HEK293 (cell line): Measurements from ENCODE around the gene RSPRY1.

ENCODE experiments used
- CTCF ChIA-PET: fragments of 350-600 bp; formaldehyde crosslinking; extraction: SDS; loops from one replicate; lab custom pipeline; 2021; ENCODE audit warnings: antibody characterized with exemption; lab: Yijun Ruan, JAX
- POLR2A ChIA-PET: fragments of 300-600 bp; formaldehyde crosslinking; extraction: SDS; loops from one replicate; lab custom pipeline; 2020; ENCODE audit warnings: antibody characterized with exemption, inconsistent platforms; lab: Yijun Ruan, JAX
- H3K27ac ChIP-seq: fragments of 200-500 bp; sonication (Bioruptor generic); 2 replicates; pipeline ENCODE4 v1.5.1; 2014; ENCODE audit warnings: low read depth, low read length, control low read depth, inconsistent platforms; ENCODE audit errors: extremely low read depth
- H3K36me3 ChIP-seq, 2 experiments: fragments of 200-500 bp in 1 of 2; sonication (Bioruptor generic) in 1 of 2; 1 replicate in 1 of 2; 2 replicates in 1 of 2; pipeline ENCODE4 v1.5.1; 2014 to 2017; ENCODE audit warnings: inconsistent platforms in 2 of 2, low read length in 2 of 2; ENCODE audit not compliant: control insufficient read depth in 2 of 2, insufficient read depth in 1 of 2
- H3K4me1 ChIP-seq: fragments of 200-500 bp; sonication (Bioruptor generic); 2 replicates; pipeline ENCODE4 v1.5.1; 2014; ENCODE audit warnings: mild to moderate bottlenecking, low read length, inconsistent platforms; ENCODE audit not compliant: control insufficient read depth, insufficient read depth
- H3K4me3 ChIP-seq: 2 replicates; pipeline ENCODE4 v1.5.1; 2011; ENCODE audit warnings: low read depth, mild to moderate bottlenecking, control low read depth, low read length, moderate library complexity
- H3K9me3 ChIP-seq: fragments of 200-500 bp; sonication (Bioruptor generic); 2 replicates; pipeline ENCODE4 v1.5.1; 2014; ENCODE audit warnings: low read depth, low read length, inconsistent platforms; ENCODE audit not compliant: control insufficient read depth, insufficient read depth
- GLI4 ChIP-seq: fragments of 450-650 bp; formaldehyde crosslinking; IDR thresholded peaks from 2 replicates; pipeline ENCODE4 v1.5.1; 2016; ENCODE audit warnings: missing biosample characterization, missing genetic modification characterization
- SALL2 ChIP-seq: fragments of 450-650 bp; formaldehyde crosslinking; IDR thresholded peaks from 2 replicates; pipeline ENCODE4 v1.5.0; 2017; ENCODE audit warnings: missing biosample characterization, mild to moderate bottlenecking, missing genetic modification characterization, borderline replicate concordance
- ZFP69B ChIP-seq: fragments of 450-650 bp; formaldehyde crosslinking; IDR thresholded peaks from 2 replicates; pipeline ENCODE4 v1.5.1; 2016; ENCODE audit warnings: missing biosample characterization, missing genetic modification characterization
- ZNF146 ChIP-seq: fragments of 450-650 bp; formaldehyde crosslinking; IDR thresholded peaks from 2 replicates; pipeline ENCODE4 v1.5.1; 2016; ENCODE audit warnings: missing biosample characterization, missing genetic modification characterization
- ZNF19 ChIP-seq: fragments of 450-650 bp; formaldehyde crosslinking; IDR thresholded peaks from 2 replicates; pipeline ENCODE4; 2016; ENCODE audit warnings: missing biosample characterization, missing genetic modification characterization, low read depth
- ZNF202 ChIP-seq: fragments of 450-650 bp; formaldehyde crosslinking; IDR thresholded peaks from 2 replicates; pipeline ENCODE4 v1.5.1; 2016; ENCODE audit warnings: missing biosample characterization, missing genetic modification characterization, borderline replicate concordance
- ZNF23 ChIP-seq: fragments of 450-650 bp; formaldehyde crosslinking; IDR thresholded peaks from 2 replicates; pipeline ENCODE4 v1.5.1; 2016; ENCODE audit warnings: missing biosample characterization, missing genetic modification characterization, borderline replicate concordance
- ZNF24 ChIP-seq: fragments of 450-650 bp; formaldehyde crosslinking; IDR thresholded peaks from 2 replicates; pipeline ENCODE4 v1.5.1; 2016; ENCODE audit warnings: missing biosample characterization, missing genetic modification characterization
- ZNF596 ChIP-seq: fragments of 450-650 bp; IDR thresholded peaks from 2 replicates; pipeline ENCODE4 v1.5.0; 2018; ENCODE audit warnings: missing biosample characterization, mild to moderate bottlenecking, missing genetic modification characterization, moderate library complexity
- ZNF600 ChIP-seq: fragments of 450-650 bp; formaldehyde crosslinking; IDR thresholded peaks from 2 replicates; pipeline ENCODE4 v1.5.1; 2016; ENCODE audit warnings: missing biosample characterization, missing genetic modification characterization
- ZNF677 ChIP-seq: fragments of 450-650 bp; IDR thresholded peaks from 2 replicates; pipeline ENCODE4 v1.5.0; 2018; ENCODE audit warnings: missing biosample characterization, mild to moderate bottlenecking, missing genetic modification characterization, moderate library complexity
- TF ChIP-seq, protein P1 (sequence below): fragments of 450-650 bp; formaldehyde crosslinking; IDR thresholded peaks from 2 replicates; pipeline ENCODE4 v1.5.1; 2016; ENCODE audit warnings: missing biosample characterization, missing genetic modification characterization
- TF ChIP-seq, protein P2 (sequence below): fragments of 450-650 bp; formaldehyde crosslinking; IDR thresholded peaks from 2 replicates; pipeline ENCODE4 v1.5.1; 2016; ENCODE audit warnings: missing biosample characterization, missing genetic modification characterization, low read depth
- TF ChIP-seq, protein P3 (sequence below): fragments of 450-650 bp; formaldehyde crosslinking; conservative IDR thresholded peaks from 2 replicates; pipeline ENCODE4 v1.5.1; 2016; ENCODE audit warnings: low read depth, missing biosample characterization, missing genetic modification characterization
- TF ChIP-seq, protein P4 (sequence below): fragments of 450-650 bp; formaldehyde crosslinking; IDR thresholded peaks from 2 replicates; pipeline ENCODE4 v1.5.1; 2016; ENCODE audit warnings: missing biosample characterization, missing genetic modification characterization
- TF ChIP-seq, protein P5 (sequence below): fragments of 450-650 bp; formaldehyde crosslinking; IDR thresholded peaks from 2 replicates; pipeline ENCODE4 v1.5.1; 2017; ENCODE audit warnings: missing biosample characterization, missing genetic modification characterization

The RSPRY1 gene

DNA sequence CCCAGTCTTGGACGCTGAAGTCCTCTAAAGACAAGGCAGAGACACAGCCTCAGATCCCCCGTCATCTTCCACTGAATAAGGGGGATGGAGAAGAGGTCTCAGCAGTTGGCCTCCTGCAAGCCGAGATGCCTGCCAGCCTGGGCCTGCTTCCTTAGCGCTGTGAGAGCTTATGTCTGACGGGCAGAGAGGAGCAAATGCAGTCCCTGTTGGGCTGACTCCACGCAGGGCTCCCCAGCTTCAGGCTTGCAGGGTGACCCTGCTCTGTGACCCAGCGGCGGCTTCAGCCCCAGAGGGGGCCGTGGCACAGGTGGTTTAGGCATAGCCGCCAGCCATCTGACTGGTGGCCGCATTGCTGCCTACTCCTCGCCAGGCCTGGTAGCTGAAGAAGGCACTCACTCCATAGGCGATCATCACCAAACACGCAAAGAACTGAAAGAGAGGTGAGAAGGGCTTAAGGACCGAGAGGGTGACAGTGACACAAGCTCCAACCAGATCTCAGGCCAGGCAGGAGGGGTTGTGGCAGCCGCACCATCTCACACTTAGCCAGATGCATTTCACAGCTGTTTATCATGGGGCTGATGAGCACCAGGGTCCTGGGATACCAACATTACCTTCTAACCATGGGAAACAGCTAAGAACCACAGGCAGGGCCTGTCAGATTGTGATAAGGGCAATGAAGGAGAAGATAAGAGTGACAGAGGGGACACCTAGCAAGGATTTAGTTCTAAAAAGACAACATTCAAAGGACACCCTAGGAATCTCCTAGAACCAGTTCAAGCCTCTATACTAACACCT is 70.7 kb downstream of the RSPRY1 start:
- no peak overlapping the region for H3K27ac ChIP-seq
- POLR2A ChIA-PET: no interaction called here

DNA sequence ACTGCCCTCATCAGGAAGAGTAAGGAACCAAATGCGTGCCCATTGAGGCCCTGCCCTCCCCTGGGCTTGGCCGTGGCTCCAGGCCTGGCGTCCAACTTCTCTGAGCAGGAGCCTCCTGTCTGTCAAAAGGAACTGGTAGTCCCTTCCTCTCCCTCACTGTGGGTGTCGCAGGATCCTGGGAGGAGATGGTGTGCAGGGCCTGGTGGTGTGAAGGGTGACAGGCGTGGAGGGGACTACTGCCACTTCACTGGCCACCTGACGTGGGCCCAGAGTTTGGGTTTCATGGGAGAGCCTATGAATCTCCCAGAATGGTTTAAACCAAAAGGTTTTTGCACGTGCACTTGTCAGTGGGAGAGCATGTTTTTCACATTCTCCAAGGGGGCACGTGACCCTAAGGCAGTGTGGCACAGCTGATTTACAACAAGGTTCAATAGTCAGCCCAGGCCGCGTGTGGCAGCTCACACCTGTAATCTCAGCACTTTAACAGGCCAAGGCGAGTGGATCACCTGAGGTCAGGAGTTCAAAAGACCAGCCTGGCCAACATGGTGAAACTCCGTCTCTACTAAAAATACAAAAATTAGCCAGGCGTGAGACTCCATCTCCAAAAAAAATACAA is 71.4 kb downstream of the RSPRY1 start:
- no peak overlapping the region for H3K4me3 ChIP-seq
- ChIA-PET CTCF (no interaction called here), POLR2A (no interaction called here)
- no peaks in the 10 kb centered on the region for H3K9me3 ChIP-seq
- H3K36me3 ChIP-seq: peaks cover 0 to 30% of the 10 kb centered on the region in 2 experiments; a peak in 2 of 3 replicates
- H3K4me1 ChIP-seq: no peaks in the 10 kb centered on the region
- no peak overlapping the region for H3K27ac ChIP-seq
- TF ChIP-seq ZNF23 (no peak), GLI4 (tag by site-specific recombination) (no peak), ZNF202 (no peak), ZNF600 (no peak), SALL2 (no peak), ZNF146 (tag by site-specific recombination) (no peak), ZNF19 (no peak), ZNF24 (tag by site-specific recombination) (no peak), ZFP69B (tag by site-specific recombination) (no peak), ZNF677 (tag by site-specific recombination) (no peak)
- TF ChIP-seq, protein P1, sequence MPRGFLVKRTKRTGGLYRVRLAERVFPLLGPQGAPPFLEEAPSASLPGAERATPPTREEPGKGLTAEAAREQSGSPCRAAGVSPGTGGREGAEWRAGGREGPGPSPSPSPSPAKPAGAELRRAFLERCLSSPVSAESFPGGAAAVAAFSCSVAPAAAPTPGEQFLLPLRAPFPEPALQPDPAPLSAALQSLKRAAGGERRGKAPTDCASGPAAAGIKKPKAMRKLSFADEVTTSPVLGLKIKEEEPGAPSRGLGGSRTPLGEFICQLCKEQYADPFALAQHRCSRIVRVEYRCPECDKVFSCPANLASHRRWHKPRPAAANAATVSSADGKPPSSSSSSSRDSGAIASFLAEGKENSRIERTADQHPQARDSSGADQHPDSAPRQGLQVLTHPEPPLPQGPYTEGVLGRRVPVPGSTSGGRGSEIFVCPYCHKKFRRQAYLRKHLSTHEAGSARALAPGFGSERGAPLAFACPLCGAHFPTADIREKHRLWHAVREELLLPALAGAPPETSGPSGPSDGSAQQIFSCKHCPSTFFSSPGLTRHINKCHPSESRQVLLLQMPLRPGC (tag by site-specific recombination): no peak
- TF ChIP-seq, protein P2, sequence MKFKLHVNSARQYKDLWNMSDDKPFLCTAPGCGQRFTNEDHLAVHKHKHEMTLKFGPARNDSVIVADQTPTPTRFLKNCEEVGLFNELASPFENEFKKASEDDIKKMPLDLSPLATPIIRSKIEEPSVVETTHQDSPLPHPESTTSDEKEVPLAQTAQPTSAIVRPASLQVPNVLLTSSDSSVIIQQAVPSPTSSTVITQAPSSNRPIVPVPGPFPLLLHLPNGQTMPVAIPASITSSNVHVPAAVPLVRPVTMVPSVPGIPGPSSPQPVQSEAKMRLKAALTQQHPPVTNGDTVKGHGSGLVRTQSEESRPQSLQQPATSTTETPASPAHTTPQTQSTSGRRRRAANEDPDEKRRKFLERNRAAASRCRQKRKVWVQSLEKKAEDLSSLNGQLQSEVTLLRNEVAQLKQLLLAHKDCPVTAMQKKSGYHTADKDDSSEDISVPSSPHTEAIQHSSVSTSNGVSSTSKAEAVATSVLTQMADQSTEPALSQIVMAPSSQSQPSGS: no peak
- TF ChIP-seq, protein P3, sequence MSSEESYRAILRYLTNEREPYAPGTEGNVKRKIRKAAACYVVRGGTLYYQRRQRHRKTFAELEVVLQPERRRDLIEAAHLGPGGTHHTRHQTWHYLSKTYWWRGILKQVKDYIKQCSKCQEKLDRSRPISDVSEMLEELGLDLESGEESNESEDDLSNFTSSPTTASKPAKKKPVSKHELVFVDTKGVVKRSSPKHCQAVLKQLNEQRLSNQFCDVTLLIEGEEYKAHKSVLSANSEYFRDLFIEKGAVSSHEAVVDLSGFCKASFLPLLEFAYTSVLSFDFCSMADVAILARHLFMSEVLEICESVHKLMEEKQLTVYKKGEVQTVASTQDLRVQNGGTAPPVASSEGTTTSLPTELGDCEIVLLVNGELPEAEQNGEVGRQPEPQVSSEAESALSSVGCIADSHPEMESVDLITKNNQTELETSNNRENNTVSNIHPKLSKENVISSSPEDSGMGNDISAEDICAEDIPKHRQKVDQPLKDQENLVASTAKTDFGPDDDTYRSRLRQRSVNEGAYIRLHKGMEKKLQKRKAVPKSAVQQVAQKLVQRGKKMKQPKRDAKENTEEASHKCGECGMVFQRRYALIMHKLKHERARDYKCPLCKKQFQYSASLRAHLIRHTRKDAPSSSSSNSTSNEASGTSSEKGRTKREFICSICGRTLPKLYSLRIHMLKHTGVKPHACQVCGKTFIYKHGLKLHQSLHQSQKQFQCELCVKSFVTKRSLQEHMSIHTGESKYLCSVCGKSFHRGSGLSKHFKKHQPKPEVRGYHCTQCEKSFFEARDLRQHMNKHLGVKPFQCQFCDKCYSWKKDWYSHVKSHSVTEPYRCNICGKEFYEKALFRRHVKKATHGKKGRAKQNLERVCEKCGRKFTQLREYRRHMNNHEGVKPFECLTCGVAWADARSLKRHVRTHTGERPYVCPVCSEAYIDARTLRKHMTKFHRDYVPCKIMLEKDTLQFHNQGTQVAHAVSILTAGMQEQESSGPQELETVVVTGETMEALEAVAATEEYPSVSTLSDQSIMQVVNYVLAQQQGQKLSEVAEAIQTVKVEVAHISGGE (tag by site-specific recombination): no peak
- TF ChIP-seq, protein P4, sequence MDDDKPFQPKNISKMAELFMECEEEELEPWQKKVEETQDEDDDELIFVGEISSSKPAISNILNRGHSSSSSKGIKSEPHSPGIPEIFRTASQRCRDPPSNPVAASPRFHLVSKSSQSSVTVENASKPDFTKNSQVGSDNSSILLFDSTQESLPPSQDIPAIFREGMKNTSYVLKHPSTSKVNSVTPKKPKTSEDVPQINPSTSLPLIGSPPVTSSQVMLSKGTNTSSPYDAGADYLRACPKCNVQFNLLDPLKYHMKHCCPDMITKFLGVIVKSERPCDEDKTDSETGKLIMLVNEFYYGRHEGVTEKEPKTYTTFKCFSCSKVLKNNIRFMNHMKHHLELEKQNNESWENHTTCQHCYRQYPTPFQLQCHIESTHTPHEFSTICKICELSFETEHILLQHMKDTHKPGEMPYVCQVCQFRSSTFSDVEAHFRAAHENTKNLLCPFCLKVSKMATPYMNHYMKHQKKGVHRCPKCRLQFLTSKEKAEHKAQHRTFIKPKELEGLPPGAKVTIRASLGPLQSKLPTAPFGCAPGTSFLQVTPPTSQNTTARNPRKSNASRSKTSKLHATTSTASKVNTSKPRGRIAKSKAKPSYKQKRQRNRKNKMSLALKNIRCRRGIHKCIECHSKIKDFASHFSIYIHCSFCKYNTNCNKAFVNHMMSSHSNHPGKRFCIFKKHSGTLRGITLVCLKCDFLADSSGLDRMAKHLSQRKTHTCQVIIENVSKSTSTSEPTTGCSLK: no peak
- TF ChIP-seq, all 188 proteins: peak for 0

More for the DNA sequence above, 70.7 kb downstream of the RSPRY1 start:
- TF ChIP-seq, protein P5, sequence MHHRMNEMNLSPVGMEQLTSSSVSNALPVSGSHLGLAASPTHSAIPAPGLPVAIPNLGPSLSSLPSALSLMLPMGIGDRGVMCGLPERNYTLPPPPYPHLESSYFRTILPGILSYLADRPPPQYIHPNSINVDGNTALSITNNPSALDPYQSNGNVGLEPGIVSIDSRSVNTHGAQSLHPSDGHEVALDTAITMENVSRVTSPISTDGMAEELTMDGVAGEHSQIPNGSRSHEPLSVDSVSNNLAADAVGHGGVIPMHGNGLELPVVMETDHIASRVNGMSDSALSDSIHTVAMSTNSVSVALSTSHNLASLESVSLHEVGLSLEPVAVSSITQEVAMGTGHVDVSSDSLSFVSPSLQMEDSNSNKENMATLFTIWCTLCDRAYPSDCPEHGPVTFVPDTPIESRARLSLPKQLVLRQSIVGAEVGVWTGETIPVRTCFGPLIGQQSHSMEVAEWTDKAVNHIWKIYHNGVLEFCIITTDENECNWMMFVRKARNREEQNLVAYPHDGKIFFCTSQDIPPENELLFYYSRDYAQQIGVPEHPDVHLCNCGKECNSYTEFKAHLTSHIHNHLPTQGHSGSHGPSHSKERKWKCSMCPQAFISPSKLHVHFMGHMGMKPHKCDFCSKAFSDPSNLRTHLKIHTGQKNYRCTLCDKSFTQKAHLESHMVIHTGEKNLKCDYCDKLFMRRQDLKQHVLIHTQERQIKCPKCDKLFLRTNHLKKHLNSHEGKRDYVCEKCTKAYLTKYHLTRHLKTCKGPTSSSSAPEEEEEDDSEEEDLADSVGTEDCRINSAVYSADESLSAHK (tag by site-specific recombination): no peak
- no peak for TF ChIP-seq ZNF596 (tag by site-specific recombination)
- TF ChIP-seq, protein P1 (tag by site-specific recombination): no peak
- CTCF ChIA-PET: interaction anchor here (0.8 to 1.0 kb wide), 2 partner anchors 12 to 46 kb away, joined by 3 to 6 read pairs; partner anchors contain the start of gene ARL2BP
- no peaks in the 10 kb centered on the region for H3K9me3 ChIP-seq
- no peak overlapping the region for H3K4me3 ChIP-seq
- H3K4me1 ChIP-seq: no peaks in the 10 kb centered on the region
- peaks cover under 1 to 38% of the 10 kb centered on the region in 2 experiments; a peak in 2 of 3 replicates for H3K36me3 ChIP-seq
